HUES48 (cell line): ENCODE results near the gene TCF20.

Experiments
- H3K27ac ChIP-seq: one replicate; pipeline ENCODE4 v1.7.0; 2013; ENCODE audit warnings: low read depth, low read length, inconsistent platforms
- H3K27me3 ChIP-seq: 2 replicates; pipeline ENCODE4 v1.6.1; 2013; ENCODE audit warnings: mild to moderate bottlenecking, low read length; ENCODE audit not compliant: control insufficient read depth, insufficient read depth
- H3K36me3 ChIP-seq: 2 replicates; pipeline ENCODE4 v1.6.1; 2013; ENCODE audit warnings: low read length; ENCODE audit not compliant: control insufficient read depth, insufficient read depth
- H3K4me1 ChIP-seq: 2 replicates; pipeline ENCODE4 v1.6.1; 2013; ENCODE audit warnings: mild to moderate bottlenecking, low read length; ENCODE audit not compliant: control insufficient read depth, insufficient read depth
- H3K4me3 ChIP-seq: 2 replicates; pipeline ENCODE4 v1.5.1; 2013; ENCODE audit warnings: mild to moderate bottlenecking, low read depth, low read length
- H3K9ac ChIP-seq: 2 replicates; pipeline ENCODE4 v1.6.1; 2013; ENCODE audit warnings: mild to moderate bottlenecking, low read depth, low read length, moderate library complexity
- H3K9me3 ChIP-seq: 2 replicates; pipeline ENCODE4 v1.6.1; 2013; ENCODE audit warnings: low read length; ENCODE audit not compliant: control insufficient read depth, insufficient read depth

TCF20 gene

GRCh38 chr22:42287174-42287890 is 16.9 kb upstream of the TCF20 start:
- H3K4me1 ChIP-seq: peaks cover 10% of the 10 kb centered on the region
- no peak overlapping the region for H3K4me3 ChIP-seq
- H3K9ac ChIP-seq: no peak overlapping the region
- peaks cover 40% of the 10 kb centered on the region for H3K27me3 ChIP-seq
- H3K27ac ChIP-seq: no peak overlapping the region
- no peaks in the 10 kb centered on the region for H3K9me3 ChIP-seq
- no peaks in the 10 kb centered on the region for H3K36me3 ChIP-seq

- Histone ChIP-seq H3K4me1 (peaks cover 7% of the 10 kb centered on the region; the same call in 1 of the 2 replicates), H3K9me3 (no peaks in the 10 kb centered on the region), H3K9ac (no peak overlapping the region), H3K36me3 (no peaks in the 10 kb centered on the region), H3K27me3 (peaks cover 52% of the 10 kb centered on the region), H3K27ac (no peak overlapping the region), H3K4me3 (no peak overlapping the region)
Measured at GRCh38 chr22:42286205-42286604, 15.8 kb upstream of the TCF20 start.

- no peaks in the 10 kb centered on the region for H3K36me3 ChIP-seq
- no peak overlapping the region for H3K9ac ChIP-seq
- H3K9me3 ChIP-seq: no peaks in the 10 kb centered on the region
- no peak overlapping the region for H3K4me3 ChIP-seq
- H3K4me1 ChIP-seq: peaks cover 7% of the 10 kb centered on the region; the same call in 1 of the 2 replicates
- no peak overlapping the region for H3K27ac ChIP-seq
- H3K27me3 ChIP-seq: peaks cover 57% of the 10 kb centered on the region
Measured at GRCh38 chr22:42285604-42286003, 15.2 kb upstream of the TCF20 start.

- no peaks in the 10 kb centered on the region for H3K36me3 ChIP-seq
- H3K27ac ChIP-seq: no peak overlapping the region
- no peak overlapping the region for H3K9ac ChIP-seq
- H3K9me3 ChIP-seq: no peaks in the 10 kb centered on the region
- peaks cover 4% of the 10 kb centered on the region; the same call in 1 of the 2 replicates for H3K4me1 ChIP-seq
- H3K4me3 ChIP-seq: no peak overlapping the region
- H3K27me3 ChIP-seq: peaks cover 57% of the 10 kb centered on the region
Measured at GRCh38 chr22:42284643-42285181, 14.3 kb upstream of the TCF20 start.

GRCh38 chr22:42284202-42284591 is 13.7 kb upstream of the TCF20 start:
- H3K4me3 ChIP-seq: no peak overlapping the region
- H3K9ac ChIP-seq: no peak overlapping the region

GRCh38 chr22:42283278-42284201 is 13.1 kb upstream of the TCF20 start:
- Histone ChIP-seq H3K27ac (no peak overlapping the region), H3K9me3 (no peaks in the 10 kb centered on the region), H3K27me3 (peaks cover 57% of the 10 kb centered on the region), H3K4me3 (peak overlapping the region; percentile 45), H3K36me3 (no peaks in the 10 kb centered on the region), H3K4me1 (peaks cover 4% of the 10 kb centered on the region; the same call in 1 of the 2 replicates), H3K9ac (no peak overlapping the region)

More at GRCh38 chr22:42284202-42284591, 13.7 kb upstream of the TCF20 start:
- H3K27me3 ChIP-seq: peaks cover 57% of the 10 kb centered on the region
- H3K36me3 ChIP-seq: no peaks in the 10 kb centered on the region
- peaks cover 4% of the 10 kb centered on the region; the same call in 1 of the 2 replicates for H3K4me1 ChIP-seq
- H3K27ac ChIP-seq: no peak overlapping the region
- no peaks in the 10 kb centered on the region for H3K9me3 ChIP-seq

GRCh38 chr22:42282943-42283277 is 12.5 kb upstream of the TCF20 start:
- no peak overlapping the region for H3K9ac ChIP-seq
- H3K9me3 ChIP-seq: no peaks in the 10 kb centered on the region
- peak overlapping the region; percentile 45 for H3K4me3 ChIP-seq
- peaks cover 4% of the 10 kb centered on the region; the same call in 1 of the 2 replicates for H3K4me1 ChIP-seq
- no peak overlapping the region for H3K27ac ChIP-seq
- H3K27me3 ChIP-seq: peaks cover 57% of the 10 kb centered on the region
- H3K36me3 ChIP-seq: no peaks in the 10 kb centered on the region

- H3K4me1 ChIP-seq: peaks cover 4% of the 10 kb centered on the region; the same call in 1 of the 2 replicates
- H3K27ac ChIP-seq: no peak overlapping the region
- H3K9ac ChIP-seq: no peak overlapping the region
- no peaks in the 10 kb centered on the region for H3K36me3 ChIP-seq
- peak overlapping the region; percentile 45; the same call in 1 of the 2 replicates for H3K4me3 ChIP-seq
- H3K9me3 ChIP-seq: no peaks in the 10 kb centered on the region
- peaks cover 57% of the 10 kb centered on the region for H3K27me3 ChIP-seq
Measured at GRCh38 chr22:42282252-42282942, 11.9 kb upstream of the TCF20 start.

- no peak overlapping the region for H3K9ac ChIP-seq
- no peak overlapping the region for H3K4me3 ChIP-seq
- H3K4me1 ChIP-seq: peaks cover 7% of the 10 kb centered on the region; the same call in 1 of the 2 replicates
- H3K36me3 ChIP-seq: no peaks in the 10 kb centered on the region
- H3K27ac ChIP-seq: no peak overlapping the region
- no peaks in the 10 kb centered on the region for H3K9me3 ChIP-seq
- peaks cover 54% of the 10 kb centered on the region for H3K27me3 ChIP-seq
Measured at GRCh38 chr22:42281706-42282251, 11.3 kb upstream of the TCF20 start.

- Histone ChIP-seq H3K36me3 (no peaks in the 10 kb centered on the region), H3K27ac (no peak overlapping the region), H3K4me1 (peaks cover 12% of the 10 kb centered on the region; the same call in 1 of the 2 replicates), H3K4me3 (no peak overlapping the region), H3K9me3 (no peaks in the 10 kb centered on the region), H3K27me3 (peaks cover 50% of the 10 kb centered on the region), H3K9ac (no peak overlapping the region)
Measured at GRCh38 chr22:42281284-42281683, 10.8 kb upstream of the TCF20 start.
